LNCaP clone FGC (cell line): ENCODE data around the gene LBR.

Experiments used
- DNase-seq: peaks from one replicate; pipeline ENCODE4 v3.0.0-alpha.2; 2011; ENCODE audit warnings: low read depth
- H3K4me3 ChIP-seq: 2 replicates; pipeline ENCODE4 v1.5.1; 2011; ENCODE audit warnings: mild to moderate bottlenecking, low read depth, low read length, control low read depth
- TF ChIP-seq, protein P1 (sequence below): IDR thresholded peaks from 2 replicates; pipeline ENCODE4 v1.5.1; 2012; ENCODE audit warnings: mild to moderate bottlenecking; ENCODE audit not compliant: control insufficient read depth, insufficient read depth; ENCODE audit errors: extremely low read depth

LBR gene

DNA sequence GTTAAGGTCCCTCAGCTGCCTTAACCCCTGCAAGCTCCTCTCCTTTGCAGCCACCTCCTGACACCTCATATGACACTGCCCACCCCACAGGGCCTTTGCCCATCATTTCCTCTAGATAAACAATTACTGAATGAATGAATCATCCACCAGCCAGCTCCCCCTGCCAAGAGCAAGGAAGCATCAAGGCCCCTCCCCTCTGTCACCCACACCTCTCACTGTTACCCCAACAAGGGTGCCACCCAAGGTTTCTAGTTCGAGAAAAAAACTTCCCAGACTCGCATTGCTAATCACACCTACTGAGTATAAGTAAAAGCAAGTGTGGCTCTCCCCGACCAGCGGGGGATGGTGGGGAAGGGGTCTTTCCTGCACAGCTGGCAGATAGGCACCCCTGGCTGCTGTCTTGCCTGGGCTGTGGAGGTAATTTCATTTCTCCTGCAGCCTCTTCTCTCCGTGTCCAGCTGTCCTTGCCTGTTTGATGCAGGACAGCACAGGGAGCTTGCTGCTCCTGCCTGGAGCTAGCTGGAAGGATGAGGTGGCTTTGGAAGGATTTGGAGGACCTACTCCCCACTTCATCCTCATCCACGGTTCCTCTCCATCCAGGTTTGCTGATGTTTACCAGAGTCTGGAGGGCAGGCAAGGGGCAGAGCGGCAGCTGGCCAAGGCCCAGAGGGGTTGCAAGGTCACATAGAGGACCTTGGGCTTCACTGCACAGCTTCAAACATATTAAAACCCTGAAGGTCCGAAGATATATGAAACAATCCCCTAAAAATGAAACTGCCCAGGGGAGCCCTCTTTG is 33.1 kb upstream of the LBR start:
- no peak for DNase-seq

GRCh38 chr1:225460021-225460736 is 32.3 kb upstream of the LBR start:
- no peak for DNase-seq
- TF ChIP-seq, protein P1, sequence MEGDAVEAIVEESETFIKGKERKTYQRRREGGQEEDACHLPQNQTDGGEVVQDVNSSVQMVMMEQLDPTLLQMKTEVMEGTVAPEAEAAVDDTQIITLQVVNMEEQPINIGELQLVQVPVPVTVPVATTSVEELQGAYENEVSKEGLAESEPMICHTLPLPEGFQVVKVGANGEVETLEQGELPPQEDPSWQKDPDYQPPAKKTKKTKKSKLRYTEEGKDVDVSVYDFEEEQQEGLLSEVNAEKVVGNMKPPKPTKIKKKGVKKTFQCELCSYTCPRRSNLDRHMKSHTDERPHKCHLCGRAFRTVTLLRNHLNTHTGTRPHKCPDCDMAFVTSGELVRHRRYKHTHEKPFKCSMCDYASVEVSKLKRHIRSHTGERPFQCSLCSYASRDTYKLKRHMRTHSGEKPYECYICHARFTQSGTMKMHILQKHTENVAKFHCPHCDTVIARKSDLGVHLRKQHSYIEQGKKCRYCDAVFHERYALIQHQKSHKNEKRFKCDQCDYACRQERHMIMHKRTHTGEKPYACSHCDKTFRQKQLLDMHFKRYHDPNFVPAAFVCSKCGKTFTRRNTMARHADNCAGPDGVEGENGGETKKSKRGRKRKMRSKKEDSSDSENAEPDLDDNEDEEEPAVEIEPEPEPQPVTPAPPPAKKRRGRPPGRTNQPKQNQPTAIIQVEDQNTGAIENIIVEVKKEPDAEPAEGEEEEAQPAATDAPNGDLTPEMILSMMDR, result no peak
- no peak overlapping the region for H3K4me3 ChIP-seq

More for the DNA sequence above, 33.1 kb upstream of the LBR start:
- no peak overlapping the region for H3K4me3 ChIP-seq
- TF ChIP-seq, protein P1, result no peak

GRCh38 chr1:225458222-225458631 is 30.4 kb upstream of the LBR start:
- TF ChIP-seq, protein P1, result no peak
- H3K4me3 ChIP-seq, result no peak overlapping the region
- DNase-seq, result no peak

- no peak overlapping the region for H3K4me3 ChIP-seq
- TF ChIP-seq, protein P1, result no peak
- DNase-seq, result no peak
Measured at GRCh38 chr1:225454733-225455132, 26.9 kb upstream of the LBR start.

GRCh38 chr1:225453797-225454648 is 26.2 kb upstream of the LBR start:
- TF ChIP-seq, protein P1, result no peak
- peak; percentile 91 for DNase-seq
- H3K4me3 ChIP-seq, result no peak overlapping the region

- no peak overlapping the region for H3K4me3 ChIP-seq
- DNase-seq, result no peak
- TF ChIP-seq, protein P1, result no peak
Measured at GRCh38 chr1:225451840-225452515, 24.1 kb upstream of the LBR start.
